ENCODE results near the gene CCDC57. TPM values are rescaled to one million over a fixed set of nuclear protein-coding genes. Genes with fewer than 3 reads are reported as not detected.

CCDC57 gene
- total RNA-seq, 1 donor from 2014 or later, result 37.2 TPM

DNA sequence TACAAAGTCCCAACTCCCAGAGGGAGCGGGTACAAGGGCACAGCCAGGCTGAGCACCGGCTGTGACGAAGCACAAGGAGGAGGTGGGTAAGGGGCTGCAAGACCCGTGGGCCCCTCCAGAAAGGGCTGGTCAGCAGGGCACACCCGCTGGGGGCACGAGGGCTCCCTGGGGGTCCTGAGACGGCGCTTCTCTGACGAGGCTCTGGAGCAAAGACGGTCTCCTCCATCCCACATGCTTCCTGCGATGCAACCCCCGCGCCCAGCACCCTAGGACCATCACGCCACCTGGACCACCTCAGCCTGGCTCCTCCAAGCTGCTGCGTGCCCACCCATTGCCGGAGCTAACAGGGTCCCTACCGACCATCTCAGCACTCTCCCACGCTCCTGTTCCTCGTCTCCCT is 8.7 kb downstream of the CCDC57 start:
- H3K9me3 Mint-ChIP-seq (ENCODE audit: unreplicated experiment), result no peaks in the 10 kb centered on the region
- no peak overlapping the region for H3K4me3 Mint-ChIP-seq (ENCODE audit: unreplicated experiment)
- peaks cover 4% of the 10 kb centered on the region for H3K27me3 Mint-ChIP-seq (ENCODE audit: unreplicated experiment)
- peaks cover 9% of the 10 kb centered on the region for H3K4me1 Mint-ChIP-seq (ENCODE audit: unreplicated experiment)
- TF ChIP-seq, protein P1, sequence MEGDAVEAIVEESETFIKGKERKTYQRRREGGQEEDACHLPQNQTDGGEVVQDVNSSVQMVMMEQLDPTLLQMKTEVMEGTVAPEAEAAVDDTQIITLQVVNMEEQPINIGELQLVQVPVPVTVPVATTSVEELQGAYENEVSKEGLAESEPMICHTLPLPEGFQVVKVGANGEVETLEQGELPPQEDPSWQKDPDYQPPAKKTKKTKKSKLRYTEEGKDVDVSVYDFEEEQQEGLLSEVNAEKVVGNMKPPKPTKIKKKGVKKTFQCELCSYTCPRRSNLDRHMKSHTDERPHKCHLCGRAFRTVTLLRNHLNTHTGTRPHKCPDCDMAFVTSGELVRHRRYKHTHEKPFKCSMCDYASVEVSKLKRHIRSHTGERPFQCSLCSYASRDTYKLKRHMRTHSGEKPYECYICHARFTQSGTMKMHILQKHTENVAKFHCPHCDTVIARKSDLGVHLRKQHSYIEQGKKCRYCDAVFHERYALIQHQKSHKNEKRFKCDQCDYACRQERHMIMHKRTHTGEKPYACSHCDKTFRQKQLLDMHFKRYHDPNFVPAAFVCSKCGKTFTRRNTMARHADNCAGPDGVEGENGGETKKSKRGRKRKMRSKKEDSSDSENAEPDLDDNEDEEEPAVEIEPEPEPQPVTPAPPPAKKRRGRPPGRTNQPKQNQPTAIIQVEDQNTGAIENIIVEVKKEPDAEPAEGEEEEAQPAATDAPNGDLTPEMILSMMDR (IDR thresholded peaks at IDR 0.05; ENCODE audit: unreplicated experiment), result no peak
- no peak for DNase-seq (ENCODE audit: low spot score)
- H3K36me3 Mint-ChIP-seq (ENCODE audit: low read depth, unreplicated experiment), result peaks cover 9% of the 10 kb centered on the region
- no peak overlapping the region for H3K27ac Mint-ChIP-seq (ENCODE audit: unreplicated experiment)

GRCh38 chr17:82202981-82203380 is 9.7 kb downstream of the CCDC57 start:
- Mint-ChIP-seq H3K4me3 (ENCODE audit: unreplicated experiment) (no peak overlapping the region), H3K27me3 (ENCODE audit: unreplicated experiment) (peaks cover 4% of the 10 kb centered on the region), H3K36me3 (ENCODE audit: low read depth, unreplicated experiment) (peaks cover 14% of the 10 kb centered on the region), H3K27ac (ENCODE audit: unreplicated experiment) (no peak overlapping the region), H3K4me1 (ENCODE audit: unreplicated experiment) (peaks cover 13% of the 10 kb centered on the region), H3K9me3 (ENCODE audit: unreplicated experiment) (no peaks in the 10 kb centered on the region)
- DNase-seq (ENCODE audit: low spot score), result no peak
- TF ChIP-seq, protein P1 (IDR thresholded peaks at IDR 0.05; ENCODE audit: unreplicated experiment), result no peak

GRCh38 chr17:82201498-82201910 is 11.1 kb downstream of the CCDC57 start:
- H3K27me3 Mint-ChIP-seq (ENCODE audit: unreplicated experiment), result peaks cover 7% of the 10 kb centered on the region
- no peak overlapping the region for H3K27ac Mint-ChIP-seq (ENCODE audit: unreplicated experiment)
- DNase-seq (ENCODE audit: low spot score), result no peak
- no peak overlapping the region for H3K4me3 Mint-ChIP-seq (ENCODE audit: unreplicated experiment)
- peaks cover 16% of the 10 kb centered on the region for H3K4me1 Mint-ChIP-seq (ENCODE audit: unreplicated experiment)
- H3K36me3 Mint-ChIP-seq (ENCODE audit: low read depth, unreplicated experiment), result peaks cover 12% of the 10 kb centered on the region
- TF ChIP-seq, protein P1 (IDR thresholded peaks at IDR 0.05; ENCODE audit: unreplicated experiment), result no peak
- H3K9me3 Mint-ChIP-seq (ENCODE audit: unreplicated experiment), result no peaks in the 10 kb centered on the region

DNA sequence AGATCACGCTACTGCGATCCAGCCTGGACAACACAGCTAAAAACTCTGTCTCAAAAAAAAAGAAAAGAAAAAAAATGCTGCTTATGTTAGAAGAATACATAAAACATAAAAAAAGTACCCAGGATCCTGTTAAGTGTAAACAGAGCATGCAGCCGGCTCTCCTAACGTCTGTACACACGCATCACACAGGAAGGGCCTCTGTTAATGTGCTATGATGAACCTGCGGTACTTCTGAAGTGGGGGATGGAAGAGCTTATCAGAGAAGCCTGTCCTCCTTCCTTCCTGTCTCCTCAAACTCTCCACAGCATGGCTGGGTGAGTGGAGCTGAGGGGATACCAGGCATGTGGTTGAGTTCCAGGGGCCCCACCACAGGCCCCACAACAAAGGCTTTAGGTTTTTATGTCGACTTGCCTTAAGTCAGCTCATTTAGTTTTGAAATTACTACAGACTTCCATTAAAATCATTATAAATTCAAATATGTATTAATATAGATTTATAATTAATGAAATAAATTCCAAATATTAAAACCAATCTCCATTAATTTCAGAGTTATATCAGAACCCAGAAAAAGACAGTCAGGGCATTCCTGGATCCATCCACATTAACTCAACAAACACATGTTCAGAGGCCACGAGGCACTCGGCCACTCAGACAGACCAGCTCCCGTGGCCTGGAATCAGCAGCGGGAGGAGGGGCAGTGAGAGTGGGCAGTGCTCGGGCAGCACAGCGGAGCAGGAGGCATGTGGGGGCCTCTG is 11.7 kb downstream of the CCDC57 start:
- Mint-ChIP-seq H3K9me3 (ENCODE audit: unreplicated experiment) (no peaks in the 10 kb centered on the region), H3K27me3 (ENCODE audit: unreplicated experiment) (peaks cover 5% of the 10 kb centered on the region), H3K4me1 (ENCODE audit: unreplicated experiment) (peaks cover 13% of the 10 kb centered on the region), H3K4me3 (ENCODE audit: unreplicated experiment) (no peak overlapping the region), H3K27ac (ENCODE audit: unreplicated experiment) (no peak overlapping the region), H3K36me3 (ENCODE audit: low read depth, unreplicated experiment) (peaks cover 16% of the 10 kb centered on the region)
- TF ChIP-seq, protein P1 (IDR thresholded peaks at IDR 0.05; ENCODE audit: unreplicated experiment), result no peak
- no peak for DNase-seq (ENCODE audit: low spot score)

- Mint-ChIP-seq H3K27ac (ENCODE audit: unreplicated experiment) (no peak overlapping the region), H3K9me3 (ENCODE audit: unreplicated experiment) (no peaks in the 10 kb centered on the region), H3K36me3 (ENCODE audit: low read depth, unreplicated experiment) (peaks cover 21% of the 10 kb centered on the region), H3K4me1 (ENCODE audit: unreplicated experiment) (peaks cover 13% of the 10 kb centered on the region), H3K27me3 (ENCODE audit: unreplicated experiment) (peaks cover 2% of the 10 kb centered on the region), H3K4me3 (ENCODE audit: unreplicated experiment) (no peak overlapping the region)
- TF ChIP-seq, protein P1 (IDR thresholded peaks at IDR 0.05; ENCODE audit: unreplicated experiment), result no peak
- DNase-seq (ENCODE audit: low spot score), result no peak
Observed at GRCh38 chr17:82200135-82200534, 12.5 kb downstream of the CCDC57 start.

All from endothelial cell (in vitro differentiated cells).